ENCODE results near the gene ZNF670. TPM values are rescaled to one million over a fixed set of nuclear protein-coding genes. Genes with fewer than 3 reads are reported as not detected.
A peak's percentile ranks its signal among the peaks of the same experiment; 100 is the strongest.

Gene ZNF670
- total and polyA plus RNA-seq, 9 of the 15 experiments (the other 6 are each of a cell fraction or from before 2014, with no cell fraction given), result 7.1 to 23.4 (median 11.8) TPM

DNA sequence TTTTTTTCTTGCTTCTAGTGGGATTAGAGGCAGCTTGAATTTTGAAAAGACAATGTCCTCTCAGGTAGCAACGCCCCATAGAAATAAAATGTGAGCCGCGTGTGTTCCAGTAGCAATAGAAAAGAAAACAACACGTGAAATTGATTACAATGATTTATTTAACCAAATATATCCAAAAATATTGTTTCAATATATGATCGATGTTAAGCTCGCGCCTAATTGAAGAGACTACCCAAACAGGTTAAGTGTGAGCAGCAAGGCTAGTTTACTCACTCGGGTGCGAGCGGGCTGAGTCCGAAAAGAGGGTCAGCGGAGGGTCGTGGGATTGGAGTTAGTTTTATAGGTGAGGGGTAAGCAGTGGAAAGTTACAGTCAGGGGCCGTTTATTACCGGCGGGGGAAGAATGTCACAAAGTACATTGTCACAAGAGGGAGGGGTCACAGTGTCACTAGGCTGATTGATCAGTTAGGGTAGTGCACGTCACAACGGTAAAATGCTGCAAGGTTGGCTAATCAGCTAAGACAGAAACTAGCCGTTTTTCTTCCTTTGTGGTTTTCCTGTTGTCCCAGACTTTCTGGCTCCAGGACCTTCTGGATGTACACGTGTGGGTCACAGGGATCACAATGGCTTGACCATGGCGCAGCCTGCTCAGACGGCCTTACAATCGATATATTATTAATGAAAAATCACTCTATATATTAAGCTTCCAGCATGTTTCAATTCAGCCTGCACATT lies 697 bp upstream of the ZNF670 start (continued):
- TF ChIP-seq ZBTB7A (IDR thresholded peaks at IDR 0.05; ENCODE audit: borderline replicate concordance, control insufficient read depth, low read depth, low read length) (peak; percentile 64; the same call in 1 of the 2 replicates), SMAD4 (CRISPR knock-in tag; conservative IDR thresholded peaks at IDR 0.05) (peak; percentile 64), MECOM (CRISPR knock-in tag; IDR thresholded peaks at IDR 0.05) (peak; percentile 45; the same call in 1 of the 2 replicates), ZNF324 (CRISPR knock-in tag; IDR thresholded peaks at IDR 0.05) (0 out of 2 replicates have a peak, but pooled peaks have one; percentile 47), CEBPG (CRISPR knock-in tag; IDR thresholded peaks at IDR 0.05) (peak; percentile 18; the same call in 1 of the 2 replicates), CEBPG (tag; conservative IDR thresholded peaks at IDR 0.05 in 1 of 2, IDR thresholded peaks at IDR 0.05 in 1 of 2) (0 out of 4 replicates have a peak, but pooled peaks of 1 of the 2 experiments have one; percentile 15), ZNF263 (CRISPR knock-in tag; IDR thresholded peaks at IDR 0.05; ENCODE audit: borderline replicate concordance) (no peak), U2AF1 (optimal IDR thresholded peaks at IDR 0.05; ENCODE audit: low read depth, low read length) (no peak), CXXC5 (CRISPR knock-in tag; IDR thresholded peaks at IDR 0.05) (peak; percentile 11; the same call in 1 of the 2 replicates), NFYB (IDR thresholded peaks at IDR 0.05; ENCODE audit: extremely low read depth, insufficient read length) (no peak), TRIM24 (IDR thresholded peaks at IDR 0.05) (peak; percentile 47 to 57; a peak in 3 of 4 replicates), AFF1 (IDR thresholded peaks at IDR 0.05; ENCODE audit: low read depth in 1 of 2, partially characterized antibody in 2 of 2) (peak in 1 of 2 experiments; percentile 55), NCOA1 (IDR thresholded peaks at IDR 0.05; ENCODE audit: low read depth) (peak; percentile 44; the same call in 1 of the 2 replicates), CBX3 (IDR thresholded peaks at IDR 0.05; ENCODE audit: borderline replicate concordance in 1 of 2, low read length in 2 of 2) (peak in 1 of 2 experiments; percentile 61; a peak in 1 of 3 replicates)
- TF ChIP-seq, protein P1, sequence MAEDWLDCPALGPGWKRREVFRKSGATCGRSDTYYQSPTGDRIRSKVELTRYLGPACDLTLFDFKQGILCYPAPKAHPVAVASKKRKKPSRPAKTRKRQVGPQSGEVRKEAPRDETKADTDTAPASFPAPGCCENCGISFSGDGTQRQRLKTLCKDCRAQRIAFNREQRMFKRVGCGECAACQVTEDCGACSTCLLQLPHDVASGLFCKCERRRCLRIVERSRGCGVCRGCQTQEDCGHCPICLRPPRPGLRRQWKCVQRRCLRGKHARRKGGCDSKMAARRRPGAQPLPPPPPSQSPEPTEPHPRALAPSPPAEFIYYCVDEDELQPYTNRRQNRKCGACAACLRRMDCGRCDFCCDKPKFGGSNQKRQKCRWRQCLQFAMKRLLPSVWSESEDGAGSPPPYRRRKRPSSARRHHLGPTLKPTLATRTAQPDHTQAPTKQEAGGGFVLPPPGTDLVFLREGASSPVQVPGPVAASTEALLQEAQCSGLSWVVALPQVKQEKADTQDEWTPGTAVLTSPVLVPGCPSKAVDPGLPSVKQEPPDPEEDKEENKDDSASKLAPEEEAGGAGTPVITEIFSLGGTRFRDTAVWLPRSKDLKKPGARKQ (CRISPR knock-in tag; IDR thresholded peaks at IDR 0.05), result peak; percentile 72; the same call in 1 of the 2 replicates
- TF ChIP-seq, protein P2, sequence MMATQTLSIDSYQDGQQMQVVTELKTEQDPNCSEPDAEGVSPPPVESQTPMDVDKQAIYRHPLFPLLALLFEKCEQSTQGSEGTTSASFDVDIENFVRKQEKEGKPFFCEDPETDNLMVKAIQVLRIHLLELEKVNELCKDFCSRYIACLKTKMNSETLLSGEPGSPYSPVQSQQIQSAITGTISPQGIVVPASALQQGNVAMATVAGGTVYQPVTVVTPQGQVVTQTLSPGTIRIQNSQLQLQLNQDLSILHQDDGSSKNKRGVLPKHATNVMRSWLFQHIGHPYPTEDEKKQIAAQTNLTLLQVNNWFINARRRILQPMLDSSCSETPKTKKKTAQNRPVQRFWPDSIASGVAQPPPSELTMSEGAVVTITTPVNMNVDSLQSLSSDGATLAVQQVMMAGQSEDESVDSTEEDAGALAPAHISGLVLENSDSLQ (IDR thresholded peaks at IDR 0.05), result peak; percentile 68

All from K562 (cell line).